CD1c-positive myeloid dendritic cell (primary cell): ENCODE data around the gene ANKMY1.

ENCODE experiments used
- DNase-seq: peaks from one replicate; pipeline ENCODE4 v3.0.0-alpha.2; 2016; ENCODE audit errors: extremely low spot score

ANKMY1 gene

GRCh38 chr2:240448387-240449274 is 109.2 kb downstream of the ANKMY1 start:
- no peak for DNase-seq

GRCh38 chr2:240447934-240448333 is 109.9 kb downstream of the ANKMY1 start:
- DNase-seq: no peak

- no peak for DNase-seq
Measured at GRCh38 chr2:240447331-240447730, 110.5 kb downstream of the ANKMY1 start.

DNA sequence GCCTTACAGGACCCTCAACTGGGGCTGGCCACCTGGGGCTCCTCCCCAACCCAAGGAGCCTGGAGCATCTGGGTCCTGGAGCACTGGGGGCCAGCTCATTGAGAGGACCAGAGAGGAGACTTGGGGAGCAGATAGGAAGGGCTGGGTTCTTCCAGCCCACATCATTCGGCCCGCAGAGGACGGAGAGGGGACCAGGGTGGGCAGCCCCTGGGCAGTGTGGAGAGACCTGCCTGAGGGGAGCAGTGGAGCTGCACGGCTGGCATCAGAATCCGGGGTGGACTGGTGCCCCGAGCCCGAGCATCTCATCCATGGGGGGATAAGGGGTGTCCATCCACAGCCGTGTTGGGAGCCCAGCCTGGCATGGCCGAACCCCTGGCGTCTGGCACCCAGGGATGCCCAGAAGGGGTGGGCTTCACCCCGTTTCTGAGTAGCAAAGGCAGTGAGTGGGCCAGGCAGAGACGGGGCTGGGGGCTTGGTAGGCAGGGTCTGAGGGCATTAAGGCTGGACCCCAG is 111.1 kb downstream of the ANKMY1 start:
- no peak for DNase-seq

- no peak for DNase-seq
Measured at GRCh38 chr2:240445961-240446663, 111.7 kb downstream of the ANKMY1 start.

GRCh38 chr2:240444464-240444863 is 113.3 kb downstream of the ANKMY1 start:
- no peak for DNase-seq

DNA sequence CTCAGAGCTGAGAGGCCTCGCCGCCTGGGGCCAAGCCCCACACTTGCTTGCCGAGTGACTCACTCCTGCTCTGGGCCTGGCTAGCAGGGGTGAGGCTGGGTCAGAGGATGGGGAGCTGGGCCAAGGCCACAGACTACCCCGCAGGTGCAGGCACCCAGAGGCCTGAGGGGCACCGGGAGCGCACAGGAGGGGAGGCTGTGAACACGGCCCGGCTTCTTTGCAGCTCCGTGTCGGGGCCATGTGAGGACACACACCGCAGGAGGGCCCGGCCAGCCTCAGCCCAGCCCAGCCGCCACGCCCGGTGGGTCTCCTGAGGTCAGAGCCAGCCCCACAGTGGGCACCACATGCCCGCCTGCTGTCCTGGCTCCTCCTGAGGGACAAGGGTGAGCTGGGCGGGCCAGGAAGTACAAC is 113.9 kb downstream of the ANKMY1 start:
- no peak for DNase-seq

DNA sequence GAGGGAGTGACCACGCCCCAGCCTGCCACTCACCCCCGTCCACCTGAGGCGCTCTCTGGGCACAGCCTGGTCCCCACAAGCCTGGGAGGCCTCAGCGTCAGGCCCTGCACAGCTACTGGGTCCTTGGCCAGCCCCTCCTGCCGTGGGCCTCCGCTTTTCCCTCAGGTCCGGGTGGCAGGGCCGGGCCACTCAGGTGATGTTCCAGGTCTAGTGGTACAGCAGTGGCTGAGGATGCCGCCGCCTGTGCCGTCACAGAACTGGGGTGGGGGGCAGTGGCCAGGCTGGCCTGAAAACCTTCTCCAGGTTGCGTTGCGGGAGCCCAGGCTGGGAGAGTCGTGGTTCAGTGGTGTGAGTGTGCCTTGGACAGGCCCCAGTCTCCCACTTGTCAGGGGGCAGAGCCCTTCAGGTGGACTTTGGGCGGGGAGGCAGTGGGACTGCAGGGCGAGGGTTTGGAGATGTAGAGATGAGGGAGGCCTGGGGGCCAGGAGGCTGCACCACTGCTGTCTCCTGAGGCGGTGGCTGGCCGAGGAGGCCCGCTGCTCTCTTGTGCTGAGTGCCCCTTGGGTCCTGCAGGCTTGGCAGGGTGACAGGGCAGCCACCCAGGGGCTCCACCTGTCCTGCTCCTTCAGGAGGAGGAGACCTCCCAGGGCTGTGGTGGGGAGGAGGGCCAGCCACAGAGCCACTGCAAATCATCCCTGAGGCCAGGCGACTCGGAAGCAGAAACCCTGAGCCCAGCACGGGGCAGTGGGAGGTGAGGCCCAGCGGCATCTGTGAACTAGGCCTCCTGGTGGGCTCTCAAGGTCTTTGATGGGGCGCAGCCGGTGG is 114.7 kb downstream of the ANKMY1 start:
- no peak for DNase-seq

GRCh38 chr2:240441993-240442411 is 115.8 kb downstream of the ANKMY1 start:
- no peak for DNase-seq

DNA sequence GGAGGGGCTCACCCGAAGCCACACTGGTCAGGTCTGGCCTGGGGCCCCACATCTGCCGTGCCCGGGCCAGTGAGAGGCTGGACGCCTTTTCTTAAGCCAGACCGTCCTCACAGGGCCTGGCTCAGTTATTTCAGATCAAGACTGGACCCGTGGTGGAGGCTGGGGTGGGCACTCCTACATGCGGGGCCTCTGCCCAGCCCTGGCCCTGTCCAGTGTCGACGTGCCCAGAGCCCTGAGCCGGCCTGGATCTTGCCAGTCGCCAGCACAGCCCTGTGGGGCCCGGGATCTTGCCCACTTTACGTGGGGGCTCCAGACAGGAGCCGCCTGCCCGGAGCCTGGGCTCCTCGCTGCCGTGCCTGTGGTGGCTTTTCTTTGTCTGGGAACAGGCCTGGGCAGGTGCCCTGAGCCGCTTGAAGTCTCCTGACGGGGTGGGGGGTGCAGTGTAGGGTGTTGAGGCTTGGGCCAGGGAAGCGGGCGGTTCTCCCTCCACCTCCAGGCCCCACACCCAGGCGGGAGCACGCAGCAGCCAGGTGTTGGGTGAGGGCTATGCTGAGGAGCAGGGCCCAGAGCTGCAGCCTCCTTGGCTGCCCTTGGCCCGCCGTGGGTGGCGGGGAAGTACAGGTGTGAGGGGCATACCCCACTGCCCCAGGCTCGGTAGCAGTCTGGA is 116.3 kb downstream of the ANKMY1 start:
- DNase-seq: no peak

- DNase-seq: no peak
Measured at GRCh38 chr2:240440704-240441320, 117.0 kb downstream of the ANKMY1 start.

DNA sequence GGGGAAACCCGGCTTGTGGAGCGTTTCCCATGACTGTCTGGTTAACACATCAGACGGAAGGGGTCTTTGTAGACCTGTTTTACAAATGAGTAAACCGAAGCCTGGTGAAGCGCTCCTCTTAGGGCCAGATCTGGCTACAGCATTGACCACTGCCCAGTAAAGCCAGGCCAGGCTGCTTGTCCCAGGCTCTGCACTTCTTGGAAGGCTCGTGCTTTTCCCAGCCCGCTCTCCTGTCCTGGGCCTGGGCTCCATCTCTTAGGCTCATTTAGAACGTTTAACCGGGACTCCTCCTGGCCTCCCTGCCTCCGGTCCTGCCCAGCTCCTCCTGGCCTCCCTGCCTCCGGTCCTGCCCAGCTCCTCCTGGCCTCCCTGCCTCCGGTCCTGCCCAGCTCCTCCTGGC is 117.5 kb downstream of the ANKMY1 start:
- no peak for DNase-seq

- no peak for DNase-seq
Measured at GRCh38 chr2:240439698-240440151, 118.1 kb downstream of the ANKMY1 start.

DNA sequence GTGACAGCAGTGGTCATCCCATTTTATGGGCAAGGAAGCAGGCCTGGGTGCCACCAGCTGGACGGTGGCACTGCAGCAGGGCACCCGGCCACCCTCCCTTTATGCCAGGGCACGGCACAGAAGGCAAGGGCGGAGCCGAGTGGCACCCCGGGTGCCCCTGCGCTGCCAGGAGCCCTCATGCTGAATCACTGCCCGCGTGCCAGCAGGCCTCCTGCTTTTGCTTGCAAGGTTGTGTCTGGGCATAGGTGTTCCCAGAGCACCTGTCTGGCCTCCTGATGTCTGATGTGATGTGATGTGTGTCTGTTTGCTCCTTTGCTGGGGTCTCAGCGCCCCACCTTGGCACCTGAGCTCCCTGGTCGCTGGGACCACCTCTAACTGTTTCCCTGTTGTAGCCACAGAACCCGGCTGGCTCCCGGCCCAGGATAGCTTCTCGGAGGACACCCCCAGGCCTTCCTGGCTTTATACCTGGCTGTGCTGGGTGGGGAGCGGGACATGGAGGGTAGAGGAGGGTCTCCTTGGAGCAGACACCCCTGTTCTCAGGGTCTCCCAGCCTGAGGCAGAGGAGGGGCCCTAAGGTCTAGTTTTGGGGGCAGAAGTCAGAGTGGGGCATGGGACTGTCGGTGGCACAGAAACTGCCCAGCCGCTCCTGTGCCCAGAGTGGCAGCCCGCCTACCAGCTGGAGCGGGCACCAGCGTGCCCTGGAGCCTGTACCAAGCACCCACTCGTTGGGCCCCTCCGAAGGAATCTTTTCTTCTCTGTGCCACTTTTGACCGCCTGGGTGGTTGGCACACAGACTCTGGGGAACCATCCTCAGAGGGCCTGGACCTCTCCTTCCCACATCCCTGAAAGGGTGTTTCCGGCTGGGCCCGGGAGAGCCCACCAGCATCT is 118.7 kb downstream of the ANKMY1 start:
- no peak for DNase-seq

- DNase-seq: peak; percentile 66
Measured at GRCh38 chr2:240437861-240438809, 119.7 kb downstream of the ANKMY1 start.

DNA sequence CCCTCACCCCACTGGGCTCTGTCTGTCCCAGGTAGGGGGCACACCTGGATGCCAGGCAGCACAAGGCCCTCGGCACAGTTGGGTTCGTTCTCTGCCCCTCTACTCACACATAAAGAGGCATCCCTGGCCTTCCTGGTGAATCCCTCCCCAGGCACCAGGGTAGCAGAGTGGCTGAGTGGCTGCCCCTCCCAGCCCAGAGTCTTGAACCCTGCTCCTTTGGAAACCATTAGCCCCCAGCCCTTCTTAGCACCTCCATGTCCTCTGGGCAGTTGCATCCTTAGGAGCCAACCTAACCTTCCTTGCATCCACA is 120.3 kb downstream of the ANKMY1 start:
- no peak for DNase-seq

DNA sequence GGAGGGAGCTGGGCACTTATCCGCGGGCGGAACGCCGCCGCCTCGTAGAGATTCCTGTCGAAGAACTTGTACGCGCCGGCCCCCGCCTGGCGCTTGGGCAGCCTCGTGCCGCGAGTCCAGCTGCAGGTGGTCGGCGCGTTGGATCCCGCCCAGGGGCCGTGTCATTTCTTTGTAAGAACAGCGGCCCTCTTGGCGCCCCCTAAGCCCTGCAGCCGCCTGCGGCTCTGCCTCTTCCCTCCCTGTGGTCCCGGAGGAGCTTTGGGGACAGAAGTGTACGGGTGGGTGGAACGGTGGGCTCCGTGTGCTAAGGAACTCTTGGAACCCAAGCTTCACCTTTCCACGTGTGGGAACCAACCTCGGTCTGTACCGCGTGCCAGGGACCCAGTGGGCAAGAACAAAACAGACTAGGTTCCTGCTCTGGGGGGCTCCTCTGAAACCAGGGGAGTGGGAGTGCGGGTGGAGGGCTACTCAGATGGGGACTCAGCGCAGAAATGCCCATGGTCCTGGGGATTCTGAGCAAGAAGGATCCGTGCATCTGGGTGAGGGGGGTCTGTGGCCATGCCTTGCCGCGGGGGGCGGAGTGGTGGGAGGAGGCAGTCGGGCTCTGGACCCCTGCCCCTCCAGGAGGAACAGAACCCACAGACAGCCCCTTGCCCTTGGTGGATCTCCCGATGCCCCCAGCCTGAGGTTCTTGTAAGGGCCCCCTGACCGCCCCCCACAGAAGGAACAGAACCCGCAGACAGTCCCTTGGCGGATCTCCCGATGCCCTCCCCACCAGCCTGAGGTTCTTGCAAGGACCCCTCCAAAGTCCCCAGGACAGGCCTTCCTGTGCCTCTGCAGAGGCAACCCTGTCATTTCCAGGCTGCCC is 120.9 kb downstream of the ANKMY1 start:
- no peak for DNase-seq
